Measurements from ENCODE around the gene ART1.
A peak's percentile ranks its signal among the peaks of the same experiment; 100 is the strongest.
"Not testable (repeated sequence)": the region's sequence is repeated elsewhere in the genome, so short reads cannot be mapped to it uniquely, and the experiment has no call there.

Gene ART1

DNA sequence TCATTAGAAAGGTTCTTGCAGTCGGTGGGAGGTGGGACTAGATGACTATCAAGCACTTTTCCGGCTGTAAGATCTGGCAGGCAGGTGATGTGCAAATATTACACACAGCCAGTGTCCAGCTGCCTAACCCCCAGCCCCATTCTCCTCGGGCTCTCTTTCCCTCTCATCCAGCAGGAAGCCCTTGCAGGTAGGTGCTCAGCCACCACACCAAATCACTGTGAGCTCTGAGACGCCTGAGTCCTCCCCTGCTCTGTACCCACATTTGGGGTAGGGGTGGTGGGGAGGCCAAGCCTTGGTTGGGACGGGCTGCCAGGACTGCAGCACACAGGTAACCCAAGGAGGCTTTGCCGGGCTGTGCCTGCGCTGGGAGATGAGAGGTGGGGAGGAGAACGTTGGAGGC, 3.7 kb upstream of the ART1 start:
- DNase-seq (ENCODE audit: low spot score): no peak
- TF ChIP-seq, protein P1, sequence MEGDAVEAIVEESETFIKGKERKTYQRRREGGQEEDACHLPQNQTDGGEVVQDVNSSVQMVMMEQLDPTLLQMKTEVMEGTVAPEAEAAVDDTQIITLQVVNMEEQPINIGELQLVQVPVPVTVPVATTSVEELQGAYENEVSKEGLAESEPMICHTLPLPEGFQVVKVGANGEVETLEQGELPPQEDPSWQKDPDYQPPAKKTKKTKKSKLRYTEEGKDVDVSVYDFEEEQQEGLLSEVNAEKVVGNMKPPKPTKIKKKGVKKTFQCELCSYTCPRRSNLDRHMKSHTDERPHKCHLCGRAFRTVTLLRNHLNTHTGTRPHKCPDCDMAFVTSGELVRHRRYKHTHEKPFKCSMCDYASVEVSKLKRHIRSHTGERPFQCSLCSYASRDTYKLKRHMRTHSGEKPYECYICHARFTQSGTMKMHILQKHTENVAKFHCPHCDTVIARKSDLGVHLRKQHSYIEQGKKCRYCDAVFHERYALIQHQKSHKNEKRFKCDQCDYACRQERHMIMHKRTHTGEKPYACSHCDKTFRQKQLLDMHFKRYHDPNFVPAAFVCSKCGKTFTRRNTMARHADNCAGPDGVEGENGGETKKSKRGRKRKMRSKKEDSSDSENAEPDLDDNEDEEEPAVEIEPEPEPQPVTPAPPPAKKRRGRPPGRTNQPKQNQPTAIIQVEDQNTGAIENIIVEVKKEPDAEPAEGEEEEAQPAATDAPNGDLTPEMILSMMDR (conservative IDR thresholded peaks at IDR 0.05; ENCODE audit: low read depth): no peak
- CTCF ChIA-PET: no interaction called here
- POLR2A ChIA-PET (ENCODE audit: low non-redundant PET): no interaction called here
- H3K27ac ChIP-seq: no peak overlapping the region

DNA sequence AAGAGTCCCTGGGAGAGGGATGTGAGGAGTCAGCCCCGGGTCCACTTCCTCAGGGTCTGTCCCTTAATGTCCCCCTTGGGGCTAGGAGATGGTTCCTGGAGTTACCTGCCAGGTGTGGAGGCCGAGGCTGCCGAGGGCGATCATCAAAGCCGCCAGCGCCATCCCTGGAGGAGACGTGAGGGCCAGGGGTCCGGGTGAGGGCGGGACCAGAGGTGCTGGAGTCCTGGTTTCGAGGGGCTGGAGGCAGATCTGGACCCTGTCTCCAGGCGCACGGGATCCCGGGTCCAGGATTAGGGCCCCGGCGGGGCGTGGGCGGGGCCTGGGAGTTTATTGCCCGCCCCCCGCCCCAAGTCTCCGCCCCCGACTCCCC, 3.2 kb upstream of the ART1 start, which contains the start of gene ART5:
TSS of gene ART5 (minus strand) at position 292 of the 370 bp plus-strand sequence. CDS start at position 162, 130 bp downstream.
- POLR2A ChIA-PET (ENCODE audit: low non-redundant PET): no interaction called here
- CTCF ChIA-PET: no interaction called here
- H3K27ac ChIP-seq: no peak within 1 kb of the TSS
- no peak for DNase-seq (ENCODE audit: low spot score)
- TF ChIP-seq, protein P1 (conservative IDR thresholded peaks at IDR 0.05; ENCODE audit: low read depth): no peak

DNA sequence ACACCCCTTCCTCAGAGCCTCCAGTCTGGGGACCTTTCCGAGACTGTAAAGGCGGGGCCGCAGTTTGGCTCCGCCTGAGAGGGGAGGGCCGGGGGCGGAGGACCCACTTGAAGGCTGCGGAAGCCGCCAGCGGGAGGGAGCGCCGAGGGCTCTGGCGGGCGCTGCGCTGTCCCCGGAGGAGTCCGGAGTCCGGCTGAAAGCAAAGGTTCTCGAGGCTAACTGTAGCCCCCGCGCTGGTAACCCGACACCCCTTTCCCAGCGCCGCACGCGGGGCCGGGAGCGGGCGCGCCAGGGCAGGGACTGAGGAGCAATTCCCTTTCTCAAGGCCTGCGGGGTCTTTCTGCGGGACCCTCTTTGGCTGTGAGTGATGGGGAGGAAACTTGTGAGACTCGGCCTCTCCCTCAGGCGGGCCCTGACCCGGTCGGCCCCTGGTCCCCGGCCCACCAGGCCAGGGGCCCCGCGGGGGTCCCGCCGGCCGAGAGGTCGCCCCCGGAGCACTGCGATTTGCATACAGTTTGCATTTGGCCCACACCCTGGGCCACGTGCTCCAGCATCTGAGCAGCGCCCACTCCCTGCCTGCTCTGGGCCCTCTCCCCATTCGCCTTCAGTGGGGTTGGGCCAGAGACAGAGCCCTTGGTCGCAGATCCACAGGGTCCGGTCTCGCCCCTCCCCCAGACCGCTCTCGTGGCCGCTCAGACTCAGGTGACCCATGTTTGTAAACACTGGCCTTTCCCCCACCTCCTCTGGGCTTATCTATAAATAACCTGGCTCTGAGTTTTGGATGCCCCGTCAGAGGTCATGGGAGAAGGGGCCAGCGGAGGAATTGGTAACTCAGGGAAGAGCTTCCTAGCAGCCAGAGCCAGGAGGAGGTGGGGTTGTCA, 2.6 kb upstream of the ART1 start:
- ChIA-PET POLR2A (ENCODE audit: low non-redundant PET) (no interaction called here), CTCF (interaction anchor here (0.6 kb wide), 1 partner anchor 234 kb away, joined by 3 read pairs; no protein-coding TSS in a partner anchor)
- H3K27ac ChIP-seq: no peak overlapping the region
- DNase-seq (ENCODE audit: low spot score): peak; percentile 65
- TF ChIP-seq, protein P1 (conservative IDR thresholded peaks at IDR 0.05; ENCODE audit: low read depth): no peak

DNA sequence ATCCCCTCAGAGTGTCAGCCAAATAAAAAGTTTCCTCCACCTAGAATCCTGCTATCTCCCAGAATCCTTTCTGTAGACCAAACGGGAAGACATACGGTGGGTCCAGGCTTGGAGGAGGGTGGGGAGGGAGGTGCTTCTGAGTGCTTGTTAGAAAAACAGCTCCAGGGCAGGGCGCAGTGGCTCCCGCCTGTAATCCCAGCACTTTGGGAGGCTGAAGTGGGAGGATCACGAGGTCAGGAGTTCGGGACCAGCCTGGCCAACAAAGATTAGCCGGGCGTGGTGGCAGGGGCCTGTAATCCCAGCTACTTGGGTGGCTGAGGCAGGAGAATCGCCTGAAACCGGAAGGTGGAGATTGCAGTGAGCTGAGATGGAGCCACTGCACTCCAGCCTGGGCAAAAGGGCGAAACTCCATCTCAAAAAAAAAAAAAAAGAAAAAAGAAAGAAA, 1.8 kb upstream of the ART1 start:
- CTCF ChIA-PET: interaction anchor here (0.6 kb wide), 1 partner anchor 235 kb away, joined by 3 read pairs; no protein-coding TSS in a partner anchor
- DNase-seq (ENCODE audit: low spot score); H3K27ac ChIP-seq; POLR2A ChIA-PET (ENCODE audit: low non-redundant PET): not testable (repeated sequence)

DNA sequence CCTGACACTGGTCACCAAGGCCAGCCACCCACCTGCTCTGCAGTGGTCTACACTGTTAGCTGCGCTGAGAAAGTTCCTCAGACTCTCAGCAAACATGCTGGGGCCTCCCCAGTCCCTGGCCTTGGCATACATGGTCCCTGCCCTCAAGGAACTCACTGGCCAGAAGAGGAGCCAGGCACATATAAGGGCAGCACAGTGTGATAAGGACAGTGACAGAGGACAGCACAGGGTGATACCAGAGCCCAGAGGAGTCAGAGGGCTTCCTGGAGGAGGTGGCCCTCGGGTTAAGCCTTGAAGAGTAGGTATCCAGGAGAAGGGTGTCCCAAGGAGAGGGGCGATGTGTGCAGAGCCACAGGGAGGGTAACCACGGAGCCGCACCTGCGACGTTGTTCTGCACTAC, 624 bp downstream of the ART1 start:
- TF ChIP-seq, protein P1 (conservative IDR thresholded peaks at IDR 0.05; ENCODE audit: low read depth): no peak
- ChIA-PET CTCF (no interaction called here), POLR2A (ENCODE audit: low non-redundant PET) (no interaction called here)
- DNase-seq (ENCODE audit: low spot score): no peak
- H3K27ac ChIP-seq: no peak overlapping the region

DNA sequence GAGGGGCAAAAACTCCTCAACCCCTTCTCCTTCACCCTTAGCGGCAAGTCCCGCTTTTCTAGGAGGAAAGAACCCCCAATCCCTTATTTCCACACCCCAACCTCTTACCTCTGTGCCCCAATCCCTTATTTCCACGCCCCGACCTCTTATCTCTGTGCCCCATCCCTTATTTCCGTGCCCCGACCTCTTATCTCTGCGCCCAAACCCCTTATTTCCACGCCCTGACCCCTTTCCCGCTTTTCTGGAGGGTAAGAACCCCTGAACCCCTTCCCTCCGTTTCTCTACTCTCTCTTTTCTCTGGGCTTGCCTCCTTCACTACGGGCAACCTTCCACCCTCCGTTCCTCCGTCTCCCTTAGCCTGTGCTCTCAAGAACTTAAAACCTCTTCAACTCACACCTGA, 3.9 kb downstream of the ART1 start:
- POLR2A ChIA-PET (ENCODE audit: low non-redundant PET); CTCF ChIA-PET; H3K27ac ChIP-seq; DNase-seq (ENCODE audit: low spot score): not testable (repeated sequence)

DNA sequence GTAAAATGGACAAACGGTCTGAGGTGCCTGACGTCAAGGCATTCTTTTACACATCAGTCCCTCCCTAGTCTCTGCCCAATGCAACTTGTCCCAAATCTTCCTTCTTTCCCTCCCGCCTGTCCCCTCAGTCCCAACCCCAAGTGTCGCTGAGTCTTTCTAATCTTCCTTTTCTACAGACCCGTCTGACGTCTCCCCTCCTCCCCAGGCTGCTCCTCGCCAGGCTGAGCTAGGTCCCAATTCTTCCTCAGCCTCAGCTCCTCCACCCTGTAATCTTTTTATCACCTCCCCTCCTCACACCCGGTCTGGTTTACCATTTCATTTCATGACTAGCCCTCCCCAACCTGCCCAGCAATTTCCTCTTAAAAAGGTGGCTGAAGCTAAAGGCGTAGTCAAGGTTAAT, 4.4 kb downstream of the ART1 start:
- CTCF ChIA-PET; H3K27ac ChIP-seq; POLR2A ChIA-PET (ENCODE audit: low non-redundant PET); DNase-seq (ENCODE audit: low spot score): not testable (repeated sequence)

DNA sequence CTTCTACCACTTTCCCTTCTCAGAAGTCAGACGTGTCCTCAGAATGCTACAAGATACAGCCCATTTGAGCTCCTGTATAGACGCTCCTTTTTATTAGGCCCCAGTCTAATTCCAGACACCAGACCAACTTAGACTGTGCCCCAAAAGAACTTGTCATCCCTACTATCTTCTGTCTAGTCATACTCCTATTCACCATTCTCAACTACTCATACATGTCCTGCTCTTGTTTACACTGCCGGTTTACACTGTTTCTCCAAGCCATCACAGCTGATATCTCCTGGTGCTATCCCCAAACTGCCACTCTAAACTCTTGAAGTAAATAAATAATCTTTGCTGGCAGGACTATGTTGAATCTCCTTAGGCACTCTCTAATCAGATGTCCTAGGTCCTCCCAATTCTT, 7.6 kb downstream of the ART1 start:
- H3K27ac ChIP-seq; CTCF ChIA-PET; DNase-seq (ENCODE audit: low spot score); POLR2A ChIA-PET (ENCODE audit: low non-redundant PET): not testable (repeated sequence)

Measured in RWPE1 (cell line).